Dermis microvascular lymphatic vessel endothelial cell (primary cell): ENCODE results near the gene NRBP1. TPM values are rescaled to one million over a fixed set of nuclear protein-coding genes. Genes with fewer than 3 reads are reported as not detected.

Source experiments
- DNase-seq, 2 donors: peaks; one replicate each; pipeline versions ENCODE4 v3.0.0 to v3.0.0-alpha.2; 2010; ENCODE audit warnings: low read depth in 2 of 2
- total RNA-seq: library from RNA; depleted of rRNA; stranded (reverse); fragments of >200 nt; gene quantifications from 2 replicates; pipeline ENCODE4 v1.2.1, GENCODE V29; 2014

Gene NRBP1
- total RNA-seq, 1 donor from 2014 or later = 91.0 TPM

DNA sequence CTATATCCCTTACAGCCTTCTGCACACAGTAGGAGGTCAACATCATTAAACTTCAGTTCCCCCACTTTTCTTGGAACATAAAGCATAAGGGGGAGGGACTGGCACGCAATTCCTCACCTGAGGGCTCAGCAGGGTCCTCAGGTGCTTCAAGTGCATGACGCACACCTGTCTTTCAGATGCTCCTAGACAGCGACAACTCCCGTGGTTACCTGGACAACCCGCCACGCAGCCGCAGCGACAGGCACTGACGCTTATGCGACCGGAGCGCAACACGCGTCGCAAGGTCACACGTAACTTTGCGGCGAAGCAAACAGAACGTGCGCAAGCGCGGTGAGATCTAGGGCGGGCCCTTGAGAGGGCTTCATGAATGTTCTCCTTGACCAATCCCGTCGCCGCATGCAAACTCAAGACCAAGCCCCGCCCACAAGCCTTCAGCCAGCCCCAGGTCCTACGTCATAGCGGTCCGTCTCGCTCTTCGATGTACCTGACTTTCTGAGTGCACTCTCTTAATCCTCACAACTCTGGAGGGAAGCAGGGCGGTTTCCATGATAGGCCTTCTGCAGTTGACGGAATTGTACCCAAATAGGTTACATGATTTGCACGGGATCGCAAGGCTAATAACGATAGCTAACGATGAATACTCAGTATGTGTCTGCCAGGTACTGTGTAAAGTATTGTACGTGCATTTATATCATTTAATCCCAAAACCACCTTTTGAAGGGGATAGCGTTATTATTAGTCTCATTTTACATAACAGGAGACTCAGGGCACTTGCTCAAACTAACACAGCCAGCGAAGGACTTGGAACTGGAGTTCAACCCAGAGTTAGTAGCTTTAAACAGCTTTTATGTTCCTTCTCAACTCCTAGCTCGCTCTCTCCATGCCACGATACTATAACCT, 61.3 kb downstream of the NRBP1 start, which contains the start of gene IFT172:
Gene IFT172 (minus strand): TSS at position 246 of the 900 bp plus-strand sequence. CDS start 90 bp downstream, at position 156.
- DNase-seq = peak; percentile 98 to 99

Other genes starting within 250 kb of the NRBP1 start
- gene ATRAID, start 216.6 kb upstream of the NRBP1 start, total RNA-seq = 103 and 105 TPM in 2 replicates
- gene SLC5A6, start 216.4 kb upstream of the NRBP1 start, total RNA-seq = 19.5 and 23.4 TPM in 2 replicates
- gene CAD, start 211.3 kb upstream of the NRBP1 start, total RNA-seq = 30.2 and 34.5 TPM in 2 replicates
- gene SLC30A3, start 165.6 kb upstream of the NRBP1 start, total RNA-seq = 6.3 and 15.0 TPM in 2 replicates
- 0.39 and 1.0 TPM in 2 replicates for gene DNAJC5G, start 153.2 kb upstream of the NRBP1 start, total RNA-seq
- gene TRIM54, start 146.2 kb upstream of the NRBP1 start, total RNA-seq = 0.26 and 0.51 TPM in 2 replicates
- 0.13 and 0.51 TPM in 2 replicates for gene UCN, start 120.2 kb upstream of the NRBP1 start, total RNA-seq
- 40.4 and 52.3 TPM in 2 replicates for gene MPV17, start 105.5 kb upstream of the NRBP1 start, total RNA-seq
- gene GTF3C2, start 71.9 kb upstream of the NRBP1 start, total RNA-seq = 18.0 and 25.5 TPM in 2 replicates
- 25.7 and 26.2 TPM in 2 replicates for gene EIF2B4, start 58.3 kb upstream of the NRBP1 start, total RNA-seq
- gene SNX17, start 58.0 kb upstream of the NRBP1 start, total RNA-seq = 109 and 164 TPM in 2 replicates
- 4.6 and 8.7 TPM in 2 replicates for gene ZNF513, start 47.9 kb upstream of the NRBP1 start, total RNA-seq
- 88.5 and 101 TPM in 2 replicates for gene PPM1G, start 19.0 kb upstream of the NRBP1 start, total RNA-seq
- 0.13 and 0.38 TPM in 2 replicates for gene KRTCAP3, start 13.8 kb downstream of the NRBP1 start, total RNA-seq
- 10.2 and 11.0 TPM in 2 replicates for gene IFT172, start 61.1 kb downstream of the NRBP1 start, total RNA-seq
- gene FNDC4, start 66.6 kb downstream of the NRBP1 start, total RNA-seq = 10.0 and 16.4 TPM in 2 replicates
- 0.13 TPM in 1 of 2 replicates, not detected in the other for gene GCKR, start 68.2 kb downstream of the NRBP1 start, total RNA-seq
- 10.0 and 11.9 TPM in 2 replicates for gene ZNF512, start 154.4 kb downstream of the NRBP1 start, total RNA-seq
- 1.0 and 1.3 TPM in 2 replicates for gene CCDC121, start 200.4 kb downstream of the NRBP1 start, total RNA-seq
- 32.1 TPM in 2 replicates for gene GPN1, start 200.4 kb downstream of the NRBP1 start, total RNA-seq
- gene SUPT7L, start 235.0 kb downstream of the NRBP1 start, total RNA-seq = 10.0 and 13.7 TPM in 2 replicates
- gene SLC4A1AP, start 235.3 kb downstream of the NRBP1 start, total RNA-seq = 17.4 and 17.8 TPM in 2 replicates